HG02588 (cell line): Measurements from ENCODE around the gene BTK.

Experiments used
- ATAC-seq: cut with Tn5 transposase; IDR thresholded peaks from one replicate; pipeline ENCODE4 v1.9.1; 2021; ENCODE audit warnings: mild to moderate bottlenecking, moderate library complexity; ENCODE audit not compliant: unreplicated experiment

Gene BTK

GRCh38 chrX:101394372-101394771 lies 8.4 kb upstream of the BTK start:
- no peak for ATAC-seq

- no peak for ATAC-seq
These were observed 7.7 kb upstream of the BTK start for GRCh38 chrX:101393530-101394305.

- ATAC-seq, result no peak
These were observed 5.8 kb upstream of the BTK start for GRCh38 chrX:101391831-101392230.

GRCh38 chrX:101390664-101391525 lies 4.9 kb upstream of the BTK start, which contains the start of gene RPL36A:
Gene RPL36A, plus strand, starts transcription at chrX:101391011. Its CDS starts 33 bp downstream, at chrX:101391044.
- ATAC-seq, result peak; percentile 79

GRCh38 chrX:101388604-101389003 lies 2.6 kb upstream of the BTK start:
- no peak for ATAC-seq

- no peak for ATAC-seq
These were observed 523 bp upstream of the BTK start for GRCh38 chrX:101386542-101386885.

- ATAC-seq, result no peak
These were observed 836 bp downstream of the BTK start for GRCh38 chrX:101385026-101385684.

GRCh38 chrX:101383679-101384205 lies 2.2 kb downstream of the BTK start:
- peak; percentile 72 for ATAC-seq

- no peak for ATAC-seq
These were observed 8.4 kb downstream of the BTK start for GRCh38 chrX:101377547-101377946.

GRCh38 chrX:101370888-101371504 lies 15.0 kb downstream of the BTK start:
- no peak for ATAC-seq

- ATAC-seq, result no peak
These were observed 16.3 kb downstream of the BTK start for GRCh38 chrX:101369687-101370086.

- ATAC-seq, result no peak
These were observed 17.2 kb downstream of the BTK start for GRCh38 chrX:101368800-101369199.

- ATAC-seq, result no peak
These were observed 20.6 kb downstream of the BTK start for GRCh38 chrX:101365301-101365795.

- ATAC-seq, result no peak
These were observed 23.2 kb downstream of the BTK start for GRCh38 chrX:101362757-101363156.

- ATAC-seq, result no peak
These were observed 23.9 kb downstream of the BTK start for GRCh38 chrX:101362116-101362515.

GRCh38 chrX:101360390-101360789 lies 25.6 kb downstream of the BTK start:
- ATAC-seq, result no peak

GRCh38 chrX:101359966-101360365 lies 26.0 kb downstream of the BTK start:
- ATAC-seq, result no peak

- no peak for ATAC-seq
These were observed 28.7 kb downstream of the BTK start for GRCh38 chrX:101357166-101357795.

GRCh38 chrX:101349193-101349562 lies 36.8 kb downstream of the BTK start:
- ATAC-seq, result no peak
